Loucy (cell line): ENCODE results near the gene RGMA.
A peak's percentile ranks its signal among the peaks of the same experiment; 100 is the strongest.

Experiments used
- H2AFZ ChIP-seq: fragments of 200-600 bp; sonication (generic); 2 replicates; pipeline ENCODE4 v1.6.0; 2016; ENCODE audit warnings: antibody characterized with exemption, mild to moderate bottlenecking, low read length, moderate library complexity
- H3F3A ChIP-seq: fragments of 200-600 bp; 2 replicates; pipeline ENCODE4 v1.6.0; 2016; ENCODE audit warnings: antibody characterized with exemption, low read depth, mild to moderate bottlenecking
- H3K27me3 ChIP-seq: fragments of 200-600 bp; sonication (generic); 2 replicates; pipeline ENCODE4 v1.6.1; 2014; ENCODE audit warnings: low read length, mild to moderate bottlenecking; ENCODE audit not compliant: insufficient read depth, poor library complexity, severe bottlenecking
- H3K36me3 ChIP-seq: fragments of 200-600 bp; sonication (generic); 2 replicates; pipeline ENCODE4 v1.6.1; 2016; ENCODE audit warnings: low read length; ENCODE audit not compliant: insufficient read depth
- H3K4me1 ChIP-seq: fragments of 200-600 bp; sonication (generic); 2 replicates; pipeline ENCODE4 v1.5.1; 2014; ENCODE audit warnings: low read length, mild to moderate bottlenecking; ENCODE audit not compliant: insufficient read depth, poor library complexity, severe bottlenecking
- H3K4me2 ChIP-seq: fragments of 200-600 bp; sonication (generic); 2 replicates; pipeline ENCODE4 v1.6.0; 2014; ENCODE audit warnings: antibody characterized with exemption, low read length, low read depth, mild to moderate bottlenecking; ENCODE audit not compliant: poor library complexity, severe bottlenecking
- H3K4me3 ChIP-seq: fragments of 200-600 bp; sonication (generic); 2 replicates; pipeline ENCODE4 v1.5.1; 2014; ENCODE audit warnings: low read length, mild to moderate bottlenecking, mixed read lengths; ENCODE audit not compliant: poor library complexity, severe bottlenecking
- H3K79me2 ChIP-seq: fragments of 200-600 bp; sonication (generic); 2 replicates; pipeline ENCODE4 v1.6.1; 2014; ENCODE audit warnings: low read length; ENCODE audit not compliant: insufficient read depth
- H3K9ac ChIP-seq: fragments of 200-600 bp; sonication (generic); 2 replicates; pipeline ENCODE4 v1.6.0; 2014; ENCODE audit warnings: mild to moderate bottlenecking, low read depth, low read length, moderate library complexity; ENCODE audit not compliant: poor library complexity, severe bottlenecking
- H3K9me2 ChIP-seq: fragments of 200-600 bp; sonication (generic); replicated peaks from 2 replicates; pipeline ENCODE4 v1.6.1; 2016; ENCODE audit warnings: low read depth, low read length, mixed read lengths
- H3K9me3 ChIP-seq: fragments of 200-600 bp; sonication (generic); 2 replicates; pipeline ENCODE4 v1.6.1; 2014; ENCODE audit warnings: mild to moderate bottlenecking, antibody characterized with exemption, low read length, low read depth; ENCODE audit not compliant: insufficient read depth
- H4K20me1 ChIP-seq: fragments of 200-600 bp; sonication (generic); 2 replicates; pipeline ENCODE4 v1.6.0; 2014; ENCODE audit warnings: antibody characterized with exemption, low read length, mild to moderate bottlenecking; ENCODE audit not compliant: insufficient read depth, poor library complexity, severe bottlenecking
- EZH2phosphoT487 ChIP-seq: fragments of 200-600 bp; IDR thresholded peaks from 2 replicates; pipeline ENCODE4 v1.6.1; 2018; ENCODE audit warnings: antibody characterized with exemption, mild to moderate bottlenecking, moderate library complexity, borderline replicate concordance
- TF ChIP-seq, protein P1 (sequence below): fragments of 200-600 bp; sonication (generic); conservative IDR thresholded peaks from 2 replicates; pipeline ENCODE4 v1.5.1; 2014; ENCODE audit warnings: mild to moderate bottlenecking, antibody characterized with exemption, low read length

The RGMA gene

DNA sequence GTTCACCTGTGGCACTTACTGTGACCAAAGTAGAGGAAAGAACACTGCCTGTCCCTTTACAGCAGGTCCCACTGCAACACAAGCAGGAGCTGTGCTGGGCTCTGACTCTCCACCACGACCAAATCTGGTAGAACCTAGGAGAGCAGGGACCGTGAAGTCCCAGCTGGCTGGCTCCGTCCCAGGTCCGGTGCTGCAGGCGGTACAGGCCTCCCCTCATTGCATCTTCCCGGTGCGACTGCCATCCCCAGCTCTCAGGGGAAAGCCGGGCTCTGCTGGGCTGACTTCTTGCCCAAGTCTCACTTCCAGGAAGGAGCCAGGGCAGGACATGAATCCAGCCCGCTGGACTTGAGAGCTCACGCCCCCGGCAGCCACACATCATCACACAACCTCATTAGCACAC, 33.8 kb downstream of the RGMA start:
- Histone ChIP-seq H4K20me1 (no peaks in the 10 kb centered on the region), H3K4me2 (no peak overlapping the region), H3K36me3 (no peaks in the 10 kb centered on the region), H3K9ac (no peak overlapping the region), H3K9me2 (no peaks in the 10 kb centered on the region), H3K79me2 (no peaks in the 10 kb centered on the region), H2AFZ (no peak overlapping the region), H3K4me1 (no peaks in the 10 kb centered on the region), H3K4me3 (no peak overlapping the region), H3K27me3 (no peaks in the 10 kb centered on the region), H3K9me3 (no peaks in the 10 kb centered on the region), H3F3A (no peaks in the 10 kb centered on the region)
- TF ChIP-seq, protein P1, sequence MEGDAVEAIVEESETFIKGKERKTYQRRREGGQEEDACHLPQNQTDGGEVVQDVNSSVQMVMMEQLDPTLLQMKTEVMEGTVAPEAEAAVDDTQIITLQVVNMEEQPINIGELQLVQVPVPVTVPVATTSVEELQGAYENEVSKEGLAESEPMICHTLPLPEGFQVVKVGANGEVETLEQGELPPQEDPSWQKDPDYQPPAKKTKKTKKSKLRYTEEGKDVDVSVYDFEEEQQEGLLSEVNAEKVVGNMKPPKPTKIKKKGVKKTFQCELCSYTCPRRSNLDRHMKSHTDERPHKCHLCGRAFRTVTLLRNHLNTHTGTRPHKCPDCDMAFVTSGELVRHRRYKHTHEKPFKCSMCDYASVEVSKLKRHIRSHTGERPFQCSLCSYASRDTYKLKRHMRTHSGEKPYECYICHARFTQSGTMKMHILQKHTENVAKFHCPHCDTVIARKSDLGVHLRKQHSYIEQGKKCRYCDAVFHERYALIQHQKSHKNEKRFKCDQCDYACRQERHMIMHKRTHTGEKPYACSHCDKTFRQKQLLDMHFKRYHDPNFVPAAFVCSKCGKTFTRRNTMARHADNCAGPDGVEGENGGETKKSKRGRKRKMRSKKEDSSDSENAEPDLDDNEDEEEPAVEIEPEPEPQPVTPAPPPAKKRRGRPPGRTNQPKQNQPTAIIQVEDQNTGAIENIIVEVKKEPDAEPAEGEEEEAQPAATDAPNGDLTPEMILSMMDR, result no peak
- TF ChIP-seq EZH2phosphoT487, result no peak

GRCh38 chr15:93052090-93052879, 36.7 kb downstream of the RGMA start:
- Histone ChIP-seq H2AFZ (no peak overlapping the region), H3K9me3 (no peaks in the 10 kb centered on the region), H3K4me1 (peaks cover 18% of the 10 kb centered on the region), H3K9me2 (no peaks in the 10 kb centered on the region), H3K27me3 (no peaks in the 10 kb centered on the region), H4K20me1 (no peaks in the 10 kb centered on the region), H3K36me3 (no peaks in the 10 kb centered on the region), H3K4me2 (no peak overlapping the region), H3F3A (no peaks in the 10 kb centered on the region), H3K79me2 (no peaks in the 10 kb centered on the region), H3K9ac (no peak overlapping the region), H3K4me3 (no peak overlapping the region)
- TF ChIP-seq, protein P1, result peak; percentile 75
- no peak for TF ChIP-seq EZH2phosphoT487

DNA sequence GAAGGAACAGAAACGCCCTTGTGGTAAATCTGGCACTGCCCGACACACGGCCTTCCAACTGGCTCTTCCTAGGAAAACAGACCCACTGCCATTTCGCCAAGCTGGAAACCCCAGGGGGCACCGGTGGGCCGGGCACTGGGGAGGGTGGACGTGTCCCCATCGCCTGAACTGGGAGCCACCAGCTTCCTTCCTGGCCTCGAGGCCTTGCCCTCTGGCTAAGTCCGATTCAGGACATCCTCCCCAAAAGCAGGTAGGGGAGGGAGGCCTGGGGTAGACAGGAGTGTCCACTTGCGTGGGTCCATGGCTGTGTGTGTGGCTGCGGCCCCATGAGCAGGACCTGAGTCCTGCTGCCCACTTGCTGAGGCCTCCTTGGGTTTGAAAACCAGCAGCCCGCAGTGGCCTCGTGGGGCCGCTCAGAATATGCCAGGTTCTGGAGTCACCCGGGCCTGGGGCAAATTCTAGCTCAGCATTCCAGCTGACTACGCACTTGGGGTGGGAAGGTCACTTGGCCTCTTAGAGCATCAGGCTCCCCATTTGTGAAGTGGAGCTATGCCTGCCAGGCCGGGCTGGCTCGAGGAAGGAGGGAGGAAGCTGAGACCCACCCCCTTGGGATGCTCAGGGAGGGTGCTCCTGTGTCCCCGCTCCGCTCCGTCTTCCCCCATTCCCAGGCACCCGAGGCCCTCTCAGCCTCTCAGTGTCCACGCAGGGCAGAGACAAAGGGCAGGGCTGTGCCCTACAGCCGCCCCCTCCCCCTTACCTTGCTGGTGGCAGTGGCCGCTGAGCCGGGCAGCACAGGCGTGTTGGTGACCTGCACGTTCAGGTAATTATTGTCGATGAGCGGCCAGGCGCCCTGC, 37.5 kb downstream of the RGMA start:
- H3K36me3 ChIP-seq, result no peaks in the 10 kb centered on the region
- no peaks in the 10 kb centered on the region for H4K20me1 ChIP-seq
- no peak overlapping the region for H2AFZ ChIP-seq
- no peak overlapping the region for H3K4me3 ChIP-seq
- no peaks in the 10 kb centered on the region for H3F3A ChIP-seq
- no peak overlapping the region for H3K9ac ChIP-seq
- TF ChIP-seq, protein P1, result no peak
- TF ChIP-seq EZH2phosphoT487, result no peak
- H3K9me3 ChIP-seq, result peaks cover under 1% of the 10 kb centered on the region; the same call in 1 of the 2 replicates
- H3K4me2 ChIP-seq, result no peak overlapping the region
- no peaks in the 10 kb centered on the region for H3K9me2 ChIP-seq
- no peaks in the 10 kb centered on the region for H3K27me3 ChIP-seq
- H3K79me2 ChIP-seq, result no peaks in the 10 kb centered on the region
- peaks cover 20% of the 10 kb centered on the region for H3K4me1 ChIP-seq
